PFSK-1 (cell line): ENCODE measurements around the gene SULT2B1.

Source experiments
- FOXP2 ChIP-seq: optimal IDR thresholded peaks from 2 replicates; pipeline ENCODE3; 2011; ENCODE audit warnings: borderline replicate concordance, control low read depth, inconsistent platforms; ENCODE audit not compliant: insufficient read depth; ENCODE audit errors: extremely low read length, extremely low read depth
- POLR2AphosphoS5 ChIP-seq: IDR thresholded peaks from 2 replicates; pipeline ENCODE4 v1.6.1; 2012; ENCODE audit warnings: low read depth, mild to moderate bottlenecking, control low read depth, low read length, moderate library complexity
- REST ChIP-seq, 2 experiments: IDR thresholded peaks; 2 replicates each; pipeline versions ENCODE4 v1.6.1 to v1.8.0; 2011 to 2012; ENCODE audit warnings: low read depth in 2 of 2, low read length in 2 of 2, control low read depth in 1 of 2, inconsistent platforms in 1 of 2, mild to moderate bottlenecking in 1 of 2, moderate library complexity in 1 of 2; ENCODE audit not compliant: insufficient read depth in 1 of 2
- SIN3A ChIP-seq: IDR thresholded peaks from 2 replicates; pipeline ENCODE4 v1.6.1; 2012; ENCODE audit warnings: mild to moderate bottlenecking, low read length, moderate library complexity, borderline replicate concordance; ENCODE audit not compliant: insufficient read depth
- TAF1 ChIP-seq: IDR thresholded peaks from 2 replicates; pipeline ENCODE4 v1.6.1; 2012; ENCODE audit warnings: low read length, control low read depth, borderline replicate concordance; ENCODE audit not compliant: insufficient read depth

Gene SULT2B1

GRCh38 chr19:48600679-48601417 lies 48.9 kb downstream of the SULT2B1 start:
- no peak for TF ChIP-seq REST (IDR thresholded peaks at IDR 0.05; ENCODE audit: insufficient read depth in 1 of 2, low read depth in 2 of 2, low read length in 2 of 2)
- TF ChIP-seq FOXP2: no peak
- TF ChIP-seq TAF1: no peak
- no peak for TF ChIP-seq POLR2AphosphoS5
- no peak for TF ChIP-seq SIN3A

GRCh38 chr19:48603001-48603400 lies 51.0 kb downstream of the SULT2B1 start:
- no peak for TF ChIP-seq POLR2AphosphoS5
- no peak for TF ChIP-seq FOXP2
- TF ChIP-seq REST (IDR thresholded peaks at IDR 0.05; ENCODE audit: insufficient read depth in 1 of 2, low read depth in 2 of 2, low read length in 2 of 2): no peak
- no peak for TF ChIP-seq SIN3A
- TF ChIP-seq TAF1: no peak

- TF ChIP-seq TAF1 (no peak), POLR2AphosphoS5 (no peak), FOXP2 (no peak), REST (IDR thresholded peaks at IDR 0.05; ENCODE audit: insufficient read depth in 1 of 2, low read depth in 2 of 2, low read length in 2 of 2) (no peak)
Measured at GRCh38 chr19:48603449-48603848, 51.5 kb downstream of the SULT2B1 start.

GRCh38 chr19:48603850-48604249 lies 51.9 kb downstream of the SULT2B1 start:
- no peak for TF ChIP-seq REST (IDR thresholded peaks at IDR 0.05; ENCODE audit: insufficient read depth in 1 of 2, low read depth in 2 of 2, low read length in 2 of 2)
- TF ChIP-seq POLR2AphosphoS5: no peak
- no peak for TF ChIP-seq SIN3A
- no peak for TF ChIP-seq TAF1
